ENCODE measurements around the gene KIAA1671.

Gene KIAA1671

GRCh38 chr22:25013607-25014006 is 61.1 kb downstream of the KIAA1671 start:
- DNase-seq (ENCODE audit: low read depth in 3 of 3): no peak

GRCh38 chr22:25014896-25015755 is 62.6 kb downstream of the KIAA1671 start:
- no peak for DNase-seq (ENCODE audit: low read depth in 3 of 3)

- no peak for DNase-seq (ENCODE audit: low read depth in 3 of 3)
Measured at GRCh38 chr22:25016311-25016710, 63.8 kb downstream of the KIAA1671 start.

GRCh38 chr22:25018009-25018408 is 65.5 kb downstream of the KIAA1671 start:
- DNase-seq (ENCODE audit: low read depth in 3 of 3): no peak

- no peak for DNase-seq (ENCODE audit: low read depth in 3 of 3)
Measured at GRCh38 chr22:25019427-25020184, 67.1 kb downstream of the KIAA1671 start.

- no peak for DNase-seq (ENCODE audit: low read depth in 3 of 3)
Measured at GRCh38 chr22:25021409-25021808, 68.9 kb downstream of the KIAA1671 start.

- no peak for DNase-seq (ENCODE audit: low read depth in 3 of 3)
Measured at GRCh38 chr22:25021976-25022711, 69.6 kb downstream of the KIAA1671 start.

GRCh38 chr22:25023879-25024278 is 71.4 kb downstream of the KIAA1671 start:
- DNase-seq (ENCODE audit: low read depth in 3 of 3): no peak

GRCh38 chr22:25024895-25025294 is 72.4 kb downstream of the KIAA1671 start:
- DNase-seq (ENCODE audit: low read depth in 3 of 3): no peak

- no peak for DNase-seq (ENCODE audit: low read depth in 3 of 3)
Measured at GRCh38 chr22:25025491-25026400, 73.2 kb downstream of the KIAA1671 start.

- DNase-seq (ENCODE audit: low read depth in 3 of 3): no peak
Measured at GRCh38 chr22:25027043-25027906, 74.8 kb downstream of the KIAA1671 start.

- no peak for DNase-seq (ENCODE audit: low read depth in 3 of 3)
Measured at GRCh38 chr22:25027959-25028840, 75.7 kb downstream of the KIAA1671 start.

GRCh38 chr22:25028841-25029141 is 76.3 kb downstream of the KIAA1671 start:
- no peak for DNase-seq (ENCODE audit: low read depth in 3 of 3)

- DNase-seq (ENCODE audit: low read depth in 3 of 3): no peak
Measured at GRCh38 chr22:25029181-25029580, 76.7 kb downstream of the KIAA1671 start.

GRCh38 chr22:25030636-25031035 is 78.1 kb downstream of the KIAA1671 start:
- DNase-seq (ENCODE audit: low read depth in 3 of 3): no peak

GRCh38 chr22:25032066-25032465 is 79.5 kb downstream of the KIAA1671 start:
- DNase-seq (ENCODE audit: low read depth in 3 of 3): no peak

- DNase-seq (ENCODE audit: low read depth in 3 of 3): no peak
Measured at GRCh38 chr22:25035715-25036114, 83.2 kb downstream of the KIAA1671 start.

- DNase-seq (ENCODE audit: low read depth in 3 of 3): no peak
Measured at GRCh38 chr22:25038239-25038638, 85.7 kb downstream of the KIAA1671 start.

GRCh38 chr22:25038771-25039170 is 86.3 kb downstream of the KIAA1671 start:
- no peak for DNase-seq (ENCODE audit: low read depth in 3 of 3)
